ENCODE measurements around the gene RBM19. TPM values are rescaled to one million over a fixed set of nuclear protein-coding genes. Genes with fewer than 3 reads are reported as not detected.
"Not testable (repeated sequence)": the region's sequence is repeated elsewhere in the genome, so short reads cannot be mapped to it uniquely, and the experiment has no call there.

The RBM19 gene
- polyA plus RNA-seq, 1 donor from 2014 or later, result 16.5 TPM

DNA sequence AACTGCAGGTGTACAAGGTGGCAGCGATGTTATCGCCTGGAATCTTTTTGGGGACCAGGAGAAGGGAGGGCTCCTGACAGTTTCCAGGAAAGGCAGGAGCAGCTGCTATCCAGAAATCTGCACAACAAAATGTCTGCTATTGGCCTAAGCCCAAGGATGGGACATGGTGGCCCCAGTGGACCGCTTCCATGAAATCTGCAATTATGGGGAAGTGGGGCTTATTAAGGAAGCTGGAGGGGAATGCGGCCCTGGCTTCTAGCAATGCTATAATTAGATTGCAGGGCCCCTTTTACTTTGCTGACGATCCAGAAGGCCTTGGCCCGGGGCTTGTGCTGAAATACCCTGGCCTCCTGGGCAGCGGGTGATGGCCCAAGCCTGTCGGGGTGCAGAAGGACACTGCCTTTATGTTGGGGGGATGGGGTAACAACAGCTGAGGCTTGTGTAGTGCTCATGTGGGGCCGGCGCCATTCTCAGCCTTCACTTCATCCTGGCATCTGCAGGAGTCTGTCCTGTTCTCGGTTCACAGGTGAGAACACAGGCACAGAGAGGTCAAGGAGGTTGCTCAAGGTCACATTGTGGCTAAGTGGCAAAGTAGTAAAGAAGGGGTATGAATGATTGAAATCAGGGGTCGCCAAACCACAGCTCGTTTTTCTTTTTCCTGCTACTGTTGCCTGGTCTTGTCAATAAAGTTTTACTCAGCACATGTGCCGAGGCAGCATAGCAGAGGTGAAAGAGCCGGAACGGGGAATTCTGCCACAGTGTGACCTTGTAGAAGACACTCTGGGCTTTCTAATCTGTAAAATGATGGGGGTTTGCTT, 153.5 kb downstream of the RBM19 start:
- Mint-ChIP-seq H3K4me1 (no peaks in the 10 kb centered on the region), H3K36me3 (peaks cover 14% of the 10 kb centered on the region), H3K27ac (no peak overlapping the region), H3K27me3 (no peaks in the 10 kb centered on the region), H3K4me3 (no peak overlapping the region), H3K9me3 (peaks cover 2 to 7% (median 5%) of the 10 kb centered on the region in 3 donors)

DNA sequence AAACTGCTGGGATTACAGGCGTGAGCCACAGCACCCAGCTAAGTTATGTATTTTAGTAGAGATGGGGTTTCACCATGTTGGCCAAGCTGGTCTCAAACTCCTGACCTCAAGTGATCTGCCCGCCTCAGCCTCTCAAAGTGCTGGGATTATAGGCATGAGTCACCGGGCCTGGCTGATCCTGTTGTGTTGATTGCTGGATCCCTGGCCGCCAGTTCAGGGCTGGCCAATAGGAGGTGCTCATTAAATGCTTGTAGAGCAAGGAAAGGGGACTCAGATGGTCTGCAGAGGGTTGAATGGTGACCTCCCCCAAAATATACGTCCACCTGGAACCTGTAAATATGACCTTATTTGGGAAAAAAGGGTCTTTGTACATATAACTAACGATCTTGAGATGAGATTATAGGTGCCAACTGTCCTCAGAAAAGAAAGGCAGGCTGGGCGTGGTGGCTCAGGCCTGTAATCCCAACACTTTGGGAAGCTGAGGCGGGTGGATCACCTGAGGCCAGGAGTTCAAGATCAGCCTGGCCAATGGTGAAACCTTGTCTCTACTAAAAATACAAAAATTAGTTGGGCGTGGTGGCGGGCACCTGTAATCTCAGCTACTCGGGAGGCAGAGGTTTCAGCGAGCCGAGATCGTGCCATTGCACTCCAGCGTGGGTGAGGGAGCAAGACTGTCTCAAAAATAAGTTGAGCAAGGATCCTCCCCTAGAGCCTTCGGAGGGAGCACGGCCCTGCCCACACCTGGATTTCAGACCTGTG, 156.5 kb downstream of the RBM19 start:
- H3K9me3 Mint-ChIP-seq, result peaks cover 5 to 11% (median 8%) of the 10 kb centered on the region in 3 donors
- not testable (repeated sequence) for H3K27ac Mint-ChIP-seq, H3K36me3 Mint-ChIP-seq, H3K4me3 Mint-ChIP-seq, H3K4me1 Mint-ChIP-seq, H3K27me3 Mint-ChIP-seq

DNA sequence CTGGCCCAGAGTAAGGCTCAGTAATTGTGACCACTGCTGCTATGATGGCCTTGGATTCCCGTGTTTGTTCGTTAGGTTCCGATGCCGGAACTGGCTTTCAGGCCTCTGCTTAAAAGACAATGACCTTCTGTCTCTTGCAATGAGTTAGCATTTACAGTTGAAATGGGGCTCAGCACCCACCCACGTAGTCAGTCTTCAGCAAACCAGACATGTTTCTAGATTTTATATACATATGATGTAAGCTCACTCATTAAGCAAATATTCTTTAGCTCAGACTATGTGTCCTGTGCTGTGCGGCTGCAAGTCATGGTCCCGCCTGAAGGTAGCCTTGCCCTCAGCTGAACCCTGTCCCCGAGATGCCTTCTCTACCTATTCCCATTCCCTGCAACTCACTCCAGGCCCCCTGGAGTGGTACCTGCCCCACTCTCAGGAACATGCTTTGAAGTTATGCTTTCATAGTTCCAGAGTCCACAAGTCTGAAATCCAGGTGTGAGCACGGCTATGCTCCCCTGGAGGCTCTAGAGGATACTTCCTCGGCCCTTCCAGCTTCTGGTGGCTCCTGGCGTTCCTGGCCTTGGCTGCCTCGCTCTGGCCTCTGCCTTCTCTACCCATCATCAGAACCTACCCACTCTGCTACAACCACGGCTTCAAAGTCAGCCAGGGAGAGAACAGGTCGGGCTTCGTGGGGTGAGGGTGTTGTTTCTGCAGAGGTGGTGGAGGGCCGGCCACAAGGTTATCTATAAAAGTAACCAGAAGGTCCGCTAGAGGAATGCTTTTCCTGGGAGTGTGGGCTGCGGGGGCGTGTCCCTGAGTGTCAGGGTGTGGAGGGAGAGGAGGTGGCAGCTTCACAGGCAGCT, 157.8 kb downstream of the RBM19 start:
- H3K27ac Mint-ChIP-seq, result no peak overlapping the region
- peaks cover 5 to 11% (median 8%) of the 10 kb centered on the region in 3 donors for H3K9me3 Mint-ChIP-seq
- H3K36me3 Mint-ChIP-seq, result peaks cover 8% of the 10 kb centered on the region
- H3K4me1 Mint-ChIP-seq, result peaks cover 0 to 1% (median 0%) of the 10 kb centered on the region in 3 donors
- H3K27me3 Mint-ChIP-seq, result no peaks in the 10 kb centered on the region
- H3K4me3 Mint-ChIP-seq, result no peak overlapping the region

DNA sequence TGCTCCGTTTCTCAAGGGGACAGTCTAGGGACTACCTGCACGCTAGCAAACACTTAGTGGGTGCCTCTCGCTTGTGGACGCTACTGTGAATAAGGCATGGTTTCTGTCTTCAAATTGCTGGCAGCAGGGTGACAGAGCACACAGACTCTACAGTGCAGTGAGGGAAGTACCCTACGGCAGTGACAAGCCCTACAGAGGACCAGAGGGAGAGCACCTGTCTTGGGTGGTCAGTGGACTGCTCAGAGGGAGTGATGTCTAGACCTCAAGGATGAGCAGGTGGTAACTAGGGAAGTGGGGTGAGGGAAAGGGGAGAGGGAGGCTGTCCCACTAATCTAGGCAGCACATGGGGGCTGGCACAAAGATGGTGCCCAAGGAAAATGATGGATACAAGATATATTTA, 160.5 kb downstream of the RBM19 start:
- Mint-ChIP-seq H3K27me3 (no peaks in the 10 kb centered on the region), H3K9me3 (peaks cover 2 to 11% (median 5%) of the 10 kb centered on the region in 3 donors), H3K27ac (no peak overlapping the region), H3K36me3 (peaks cover 12% of the 10 kb centered on the region), H3K4me1 (peaks cover 0 to 1% (median 0%) of the 10 kb centered on the region in 3 donors), H3K4me3 (no peak overlapping the region)

DNA sequence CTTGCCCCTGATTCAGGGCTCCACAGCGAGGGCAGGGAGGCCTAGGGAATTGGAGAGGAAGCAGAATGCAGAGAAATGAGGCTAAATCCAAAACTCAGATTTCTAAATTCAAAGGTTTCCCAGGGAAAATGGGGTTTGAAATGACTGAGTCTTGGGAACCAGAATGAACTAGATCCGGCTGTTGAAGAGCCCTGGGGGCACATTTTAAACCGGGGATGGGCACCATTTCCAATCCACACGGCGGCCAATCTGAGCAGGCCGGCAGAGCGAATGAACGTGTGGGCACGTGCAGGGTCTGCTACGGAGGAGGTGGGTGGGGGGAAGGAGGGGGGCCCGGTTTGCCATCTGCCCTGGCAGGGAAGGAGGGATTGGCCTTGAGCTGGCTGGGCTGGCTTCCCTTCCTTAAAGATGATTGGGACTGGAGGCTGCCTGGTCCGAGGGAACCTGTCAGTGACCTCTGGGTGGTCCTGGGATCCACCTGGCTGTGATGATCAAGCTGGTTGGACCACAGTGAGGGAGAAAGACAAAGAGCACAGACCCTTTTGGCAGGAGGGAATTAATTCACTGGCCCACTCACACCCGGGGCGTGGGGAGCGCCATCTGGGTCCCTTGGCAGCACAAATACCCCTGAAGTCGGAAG, 161.0 kb downstream of the RBM19 start:
- Mint-ChIP-seq H3K9me3 (peaks cover 2 to 11% (median 5%) of the 10 kb centered on the region in 3 donors), H3K4me1 (peaks cover 0 to 1% (median 0%) of the 10 kb centered on the region in 3 donors), H3K36me3 (peaks cover 12% of the 10 kb centered on the region), H3K4me3 (peak overlapping the region in 1 of 4 donors; percentile 8), H3K27me3 (no peaks in the 10 kb centered on the region), H3K27ac (peak overlapping the region in 1 of 3 donors; percentile 16)

DNA sequence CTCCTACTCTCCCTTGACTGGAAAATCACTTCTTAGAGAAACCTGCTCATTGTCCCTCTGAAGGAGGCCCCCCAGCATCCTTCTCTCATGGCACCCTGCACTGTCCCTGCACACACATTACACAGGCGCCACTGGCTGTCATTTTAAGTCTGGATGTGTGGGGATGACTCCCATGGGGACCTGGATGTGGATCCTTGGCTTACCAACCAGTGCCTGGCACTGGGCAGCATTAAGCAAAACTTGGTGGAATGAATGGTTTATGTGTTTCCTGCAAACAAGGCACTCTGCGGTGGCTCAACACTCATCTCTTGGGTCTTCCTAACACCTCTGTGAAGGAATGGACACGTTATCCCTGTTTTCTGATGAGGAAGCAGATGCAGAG, 162.4 kb downstream of the RBM19 start:
- Mint-ChIP-seq H3K27ac (no peak overlapping the region), H3K4me1 (peaks cover 0 to 1% (median 0%) of the 10 kb centered on the region in 3 donors), H3K4me3 (no peak overlapping the region), H3K27me3 (no peaks in the 10 kb centered on the region), H3K36me3 (peaks cover 12% of the 10 kb centered on the region), H3K9me3 (peaks cover 2 to 11% (median 5%) of the 10 kb centered on the region in 3 donors)

DNA sequence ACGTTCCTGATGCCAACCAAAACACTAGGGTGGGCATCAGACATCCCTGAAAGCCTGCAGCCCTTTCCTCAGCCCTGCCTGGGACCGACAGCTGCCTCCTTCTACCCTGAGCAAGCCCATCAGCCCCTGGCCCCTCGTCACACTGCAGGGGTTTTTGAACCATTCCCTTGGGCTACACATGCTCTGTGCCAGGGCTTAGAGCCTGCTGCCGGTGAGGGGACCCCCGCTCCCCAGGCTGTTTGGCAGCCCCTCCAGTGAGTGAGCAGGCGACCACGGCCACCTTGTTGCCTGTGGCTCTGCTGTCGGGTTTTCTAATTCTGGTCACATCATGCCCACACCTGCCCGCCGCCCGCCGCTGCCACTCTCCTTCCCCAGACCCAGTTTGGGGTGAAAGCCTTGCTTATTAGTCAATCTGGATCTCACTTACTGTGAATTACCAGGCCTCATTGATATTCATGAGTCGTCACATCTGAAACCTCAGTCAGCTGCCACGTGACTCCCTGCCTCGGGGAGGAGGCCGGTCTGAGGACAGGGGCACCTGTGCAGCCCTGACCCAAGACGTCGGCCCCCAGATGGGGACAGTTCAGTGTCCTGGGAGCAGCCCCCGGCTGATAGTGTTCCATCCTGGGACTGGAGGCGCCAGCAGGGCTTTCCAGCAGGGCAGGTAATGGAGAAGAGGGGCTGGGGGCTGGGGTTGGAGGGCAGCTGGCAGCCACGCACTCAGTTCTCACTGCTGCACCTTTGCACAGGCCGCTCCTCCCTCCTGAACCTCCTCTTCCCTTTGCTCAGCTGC, 163.0 kb downstream of the RBM19 start:
- Mint-ChIP-seq H3K36me3 (peaks cover 8% of the 10 kb centered on the region), H3K4me3 (no peak overlapping the region), H3K27ac (no peak overlapping the region), H3K4me1 (peaks cover 0 to 1% (median 0%) of the 10 kb centered on the region in 3 donors), H3K27me3 (no peaks in the 10 kb centered on the region), H3K9me3 (peaks cover 2 to 11% (median 5%) of the 10 kb centered on the region in 3 donors)

DNA sequence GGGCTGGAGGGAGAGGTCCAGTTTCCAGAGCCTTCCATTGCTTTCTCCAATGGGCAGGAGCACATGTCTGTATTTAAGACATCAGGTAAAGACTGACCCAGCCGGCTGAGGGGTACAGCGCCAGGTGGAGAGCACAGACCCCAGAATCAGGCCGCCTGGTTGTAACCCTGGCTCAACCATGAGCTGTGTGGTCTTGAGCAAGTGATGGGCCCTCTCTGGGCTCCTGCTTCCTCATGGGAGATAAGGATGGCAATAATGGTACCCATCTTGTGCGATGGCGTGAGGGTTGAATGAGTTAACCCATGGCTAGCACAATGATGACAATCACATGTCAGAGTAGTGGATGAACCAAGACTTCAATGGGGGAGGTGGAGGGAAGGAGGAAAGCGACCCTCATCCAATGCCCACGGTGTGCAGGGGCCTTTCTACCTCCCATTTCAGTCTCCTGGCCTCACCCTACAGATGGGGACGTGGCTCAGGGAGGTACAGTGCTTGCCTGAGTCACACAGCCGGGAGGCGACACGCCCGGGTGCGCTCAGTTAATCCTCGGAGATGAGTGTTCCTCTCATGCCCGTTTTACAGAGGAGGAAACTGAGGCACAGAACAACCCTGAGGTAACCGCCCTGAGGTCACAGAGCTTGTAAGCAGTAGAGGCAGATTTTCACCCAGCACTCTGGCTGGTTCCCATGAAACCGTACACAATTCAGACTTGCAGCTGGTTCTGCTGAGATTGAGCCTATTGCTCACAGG, 163.9 kb downstream of the RBM19 start:
- Mint-ChIP-seq H3K36me3 (peaks cover 7% of the 10 kb centered on the region), H3K27me3 (no peaks in the 10 kb centered on the region), H3K9me3 (peaks cover 2 to 5% (median 5%) of the 10 kb centered on the region in 3 donors), H3K4me1 (peaks cover 0 to 1% (median 0%) of the 10 kb centered on the region in 3 donors), H3K27ac (no peak overlapping the region), H3K4me3 (no peak overlapping the region)

DNA sequence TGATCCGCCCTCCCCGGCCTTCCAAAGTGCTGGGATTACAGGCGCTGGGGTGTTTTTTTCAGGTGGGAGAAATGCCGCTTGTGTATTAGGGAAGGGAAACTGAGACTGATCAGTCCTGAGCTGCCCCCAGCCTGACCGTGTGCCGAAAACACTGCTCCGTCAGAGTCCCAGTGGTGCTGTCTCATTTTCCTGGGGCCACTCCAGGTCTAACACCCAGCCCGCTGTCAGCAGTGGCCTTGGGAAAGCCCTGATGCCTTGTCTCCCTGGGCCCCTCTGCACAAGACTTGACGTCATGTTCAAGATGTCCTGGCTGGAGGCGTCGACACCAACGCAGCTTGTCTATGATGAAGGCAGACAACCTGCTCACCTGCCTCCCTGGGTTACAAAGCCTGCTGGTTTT, 165.9 kb downstream of the RBM19 start:
- H3K27ac Mint-ChIP-seq, result no peak overlapping the region
- no peaks in the 10 kb centered on the region for H3K27me3 Mint-ChIP-seq
- H3K36me3 Mint-ChIP-seq, result peaks cover 9% of the 10 kb centered on the region
- H3K4me3 Mint-ChIP-seq, result no peak overlapping the region
- H3K9me3 Mint-ChIP-seq, result no peaks in the 10 kb centered on the region
- H3K4me1 Mint-ChIP-seq, result no peaks in the 10 kb centered on the region

DNA sequence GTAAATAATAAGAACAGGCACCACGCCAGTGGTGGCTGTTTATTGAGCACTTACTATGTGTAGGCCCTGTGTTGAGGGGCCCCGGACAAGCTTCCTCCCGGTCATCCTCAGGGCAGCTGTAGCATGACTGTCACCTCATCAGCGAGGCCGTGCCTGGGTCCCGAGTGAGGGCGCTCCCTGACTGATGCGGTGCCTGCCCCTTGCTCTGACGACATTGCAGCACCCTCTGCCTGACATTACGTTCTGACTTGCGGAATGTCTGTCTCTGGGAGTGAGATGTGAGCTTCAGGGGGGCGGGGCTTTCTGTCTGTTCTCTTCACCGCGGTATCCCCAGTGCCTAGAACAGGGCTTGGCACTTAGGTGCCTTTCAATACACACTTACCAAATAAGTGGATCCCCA, 167.6 kb downstream of the RBM19 start:
- no peak overlapping the region for H3K27ac Mint-ChIP-seq
- no peak overlapping the region for H3K4me3 Mint-ChIP-seq
- H3K36me3 Mint-ChIP-seq, result peaks cover 8% of the 10 kb centered on the region
- no peaks in the 10 kb centered on the region for H3K4me1 Mint-ChIP-seq
- H3K9me3 Mint-ChIP-seq, result no peaks in the 10 kb centered on the region
- H3K27me3 Mint-ChIP-seq, result no peaks in the 10 kb centered on the region

DNA sequence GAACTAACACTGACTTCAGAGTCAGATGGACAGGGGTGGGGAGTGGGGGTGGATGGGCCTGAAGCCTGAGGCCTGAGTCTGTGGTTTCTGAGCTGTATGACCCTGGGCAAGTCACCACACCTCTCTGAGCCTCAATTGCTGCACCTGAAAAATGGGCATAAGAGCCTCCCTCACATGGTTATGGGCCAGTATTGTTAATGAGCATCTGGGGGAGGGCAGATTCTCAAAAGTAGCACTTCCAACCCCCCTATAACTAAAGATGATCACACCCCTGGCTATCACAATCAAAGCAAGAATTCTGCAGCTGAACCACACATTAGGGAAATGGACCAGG, 168.6 kb downstream of the RBM19 start:
- H3K9me3 Mint-ChIP-seq, result peaks cover 0 to 3% (median 0%) of the 10 kb centered on the region in 3 donors
- H3K4me3 Mint-ChIP-seq, result no peak overlapping the region
- no peak overlapping the region for H3K27ac Mint-ChIP-seq
- H3K4me1 Mint-ChIP-seq, result no peaks in the 10 kb centered on the region
- H3K36me3 Mint-ChIP-seq, result peaks cover 5% of the 10 kb centered on the region
- H3K27me3 Mint-ChIP-seq, result no peaks in the 10 kb centered on the region

DNA sequence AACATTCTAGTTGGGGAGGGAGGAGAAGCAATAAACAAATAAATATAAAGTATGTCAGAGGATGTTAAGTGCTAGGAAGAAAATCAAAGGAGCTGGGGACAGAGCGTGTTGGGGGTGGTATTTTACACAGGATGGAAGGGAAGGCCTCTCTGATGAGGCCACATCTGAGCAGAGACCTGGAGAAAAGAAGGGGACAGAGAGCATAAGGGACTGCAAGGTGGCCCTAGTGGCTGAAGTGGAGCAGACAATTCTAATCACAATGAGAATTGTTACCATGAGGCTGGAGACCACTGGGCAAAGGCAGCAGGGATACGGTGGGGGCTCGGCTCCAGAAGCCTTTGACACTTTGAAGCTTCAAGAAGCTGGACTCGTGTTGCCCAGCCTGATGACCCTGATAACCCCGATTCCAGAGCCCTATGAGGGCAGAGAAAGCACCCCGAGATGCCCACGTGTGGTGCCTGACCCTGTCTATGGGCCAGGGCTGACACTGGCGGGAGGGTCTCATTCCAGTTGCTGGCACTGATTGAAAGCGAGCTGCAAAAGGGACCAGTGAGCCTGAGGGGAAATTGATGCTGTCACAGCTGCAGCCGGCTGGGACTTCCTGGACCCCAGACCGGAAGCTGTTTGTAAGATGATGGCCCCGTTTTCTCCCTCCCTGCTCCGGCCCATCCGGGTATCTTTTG, 169.1 kb downstream of the RBM19 start:
- Mint-ChIP-seq H3K9me3 (peaks cover 0 to 3% (median 0%) of the 10 kb centered on the region in 3 donors), H3K36me3 (peaks cover 5% of the 10 kb centered on the region), H3K4me3 (no peak overlapping the region), H3K27ac (peak overlapping the region in 1 of 3 donors; percentile 89), H3K27me3 (no peaks in the 10 kb centered on the region), H3K4me1 (no peaks in the 10 kb centered on the region)

All from IgD-negative memory B cell (primary cell).